Neuronal stem cell (in vitro differentiated cells): ENCODE results near the gene CHKA.

Experiments used
- DNase-seq: peaks from one replicate; pipeline ENCODE4 v3.0.0-alpha.2; 2013; ENCODE audit warnings: low spot score
- H2AFZ ChIP-seq: one replicate; pipeline ENCODE4 v1.6.1; 2013; ENCODE audit warnings: mild to moderate bottlenecking, low read length, inconsistent platforms
- H2AK5ac ChIP-seq: 2 replicates; pipeline ENCODE4 v1.6.1; 2013; ENCODE audit warnings: low read depth, mild to moderate bottlenecking, inconsistent platforms, low read length, moderate library complexity, mixed read lengths
- H2BK120ac ChIP-seq: 2 replicates; pipeline ENCODE4 v1.6.1; 2013; ENCODE audit warnings: low read depth, mild to moderate bottlenecking, inconsistent platforms, low read length, moderate library complexity, mixed read lengths
- H2BK12ac ChIP-seq: one replicate; pipeline ENCODE4 v1.6.1; 2013; ENCODE audit warnings: low read length, inconsistent platforms
- H2BK15ac ChIP-seq: 2 replicates; pipeline ENCODE4 v1.6.1; 2013; ENCODE audit warnings: mild to moderate bottlenecking, low read length, inconsistent platforms, mixed read lengths
- H2BK5ac ChIP-seq: one replicate; pipeline ENCODE4 v1.6.1; 2013; ENCODE audit warnings: inconsistent platforms, mild to moderate bottlenecking, low read length, moderate library complexity
- H3K14ac ChIP-seq: one replicate; pipeline ENCODE4 v1.6.1; 2013; ENCODE audit warnings: low read length, inconsistent platforms
- H3K18ac ChIP-seq: 2 replicates; pipeline ENCODE4 v1.6.1; 2013; ENCODE audit warnings: low read length, inconsistent platforms
- H3K23ac ChIP-seq: 2 replicates; pipeline ENCODE4 v1.6.1; 2013; ENCODE audit warnings: low read depth, mild to moderate bottlenecking, mixed read lengths, low read length, inconsistent platforms; ENCODE audit not compliant: poor library complexity
- H3K27ac ChIP-seq: replicated peaks from 3 replicates; pipeline ENCODE4 v1.5.1; 2013; ENCODE audit warnings: low read length, inconsistent platforms
- H3K27me3 ChIP-seq, 3 experiments: 2 replicates each; pipeline ENCODE4 v1.6.1; 2013; ENCODE audit warnings: low read length in 3 of 3, mild to moderate bottlenecking in 2 of 3, inconsistent platforms in 1 of 3, low read depth in 1 of 3, mixed read lengths in 1 of 3, moderate library complexity in 1 of 3; ENCODE audit not compliant: control insufficient read depth in 3 of 3, insufficient read depth in 3 of 3
- H3K36me3 ChIP-seq, 2 donors: replicated peaks in 1 of 2; 2 replicates each; pipeline ENCODE4 v1.6.1; 2013; ENCODE audit warnings: low read length in 2 of 2; ENCODE audit not compliant: control insufficient read depth in 2 of 2, insufficient read depth in 2 of 2
- H3K4ac ChIP-seq: 2 replicates; pipeline ENCODE4 v1.6.1; 2013; ENCODE audit warnings: inconsistent platforms, mild to moderate bottlenecking, low read length, moderate library complexity
- H3K4me1 ChIP-seq, 2 donors: 1 replicate in 1 of 2; 2 replicates in 1 of 2; pipeline ENCODE4 v1.6.1; 2013; ENCODE audit warnings: low read length in 2 of 2, low read depth in 1 of 2; ENCODE audit not compliant: control insufficient read depth in 2 of 2, insufficient read depth in 1 of 2
- H3K4me2 ChIP-seq: one replicate; pipeline ENCODE4 v1.6.1; 2013; ENCODE audit warnings: mild to moderate bottlenecking, low read length, inconsistent platforms; ENCODE audit not compliant: insufficient read depth, poor library complexity, severe bottlenecking
- H3K4me3 ChIP-seq, 2 donors: 2 replicates each; pipeline ENCODE4 v1.5.1; 2013; ENCODE audit warnings: low read length in 2 of 2, mild to moderate bottlenecking in 2 of 2, inconsistent platforms in 1 of 2, moderate library complexity in 1 of 2
- H3K79me1 ChIP-seq: one replicate; pipeline ENCODE4 v1.6.1; 2013; ENCODE audit warnings: low read depth, mild to moderate bottlenecking, inconsistent platforms, low read length, moderate library complexity
- H3K9ac ChIP-seq: one replicate; pipeline ENCODE4 v1.6.1; 2013; ENCODE audit warnings: mild to moderate bottlenecking, low read depth, low read length, inconsistent platforms; ENCODE audit not compliant: poor library complexity
- H3K9me3 ChIP-seq, 2 donors: replicated peaks in 1 of 2; 2 replicates each; pipeline versions ENCODE3 to v1.6.1; 2013; ENCODE audit warnings: low read length in 2 of 2, mild to moderate bottlenecking in 2 of 2, inconsistent platforms in 1 of 2, low read depth in 1 of 2, mixed read lengths in 1 of 2, moderate library complexity in 1 of 2; ENCODE audit not compliant: control insufficient read depth in 2 of 2, insufficient read depth in 1 of 2
- H4K8ac ChIP-seq: one replicate; pipeline ENCODE4 v1.6.1; 2013; ENCODE audit warnings: low read depth, mild to moderate bottlenecking, inconsistent platforms, low read length, moderate library complexity
- H4K91ac ChIP-seq: one replicate; pipeline ENCODE4 v1.6.1; 2013; ENCODE audit warnings: low read length, low read depth, mild to moderate bottlenecking, inconsistent platforms; ENCODE audit not compliant: poor library complexity
- WGBS, 2 donors: extraction: QIAGEN DNeasy Blood & Tissue Kit; methylation state at CpG; one replicate each; pipeline ENCODE4 v1.1.7; 2013; ENCODE audit warnings: missing lambda C conversion rate in 2 of 2, mixed read lengths in 1 of 2; ENCODE audit not compliant: insufficient read length in 2 of 2, insufficient replicate concordance in 1 of 2; ENCODE audit errors: extremely low coverage in 2 of 2; 5-methylcytosine and 5-hydroxymethylcytosine counted together

CHKA gene

GRCh38 chr11:68044145-68044813 lies 76.9 kb downstream of the CHKA start:
- H2AFZ ChIP-seq = no peak overlapping the region
- H3K79me1 ChIP-seq = peaks cover 2% of the 10 kb centered on the region
- H3K4me2 ChIP-seq = no peak overlapping the region
- no peak overlapping the region for H3K14ac ChIP-seq
- H4K91ac ChIP-seq = no peak overlapping the region
- no peaks in the 10 kb centered on the region for H3K27me3 ChIP-seq
- WGBS, 2 donors = no CpG with 5 or more reads among the region's 24 CpGs
- peak overlapping the region; percentile 56 for H2BK120ac ChIP-seq
- peak overlapping the region; percentile 89 for H3K18ac ChIP-seq
- no peak overlapping the region for H4K8ac ChIP-seq
- no peaks in the 10 kb centered on the region for H3K9me3 ChIP-seq
- H3K4me1 ChIP-seq = peaks cover 6 to 21% of the 10 kb centered on the region in 2 donors
- H2AK5ac ChIP-seq = peak overlapping the region; percentile 66
- H3K9ac ChIP-seq = peak overlapping the region; percentile 24
- no peaks in the 10 kb centered on the region for H3K36me3 ChIP-seq
- no peak overlapping the region for H3K23ac ChIP-seq
- H2BK12ac ChIP-seq = peak overlapping the region; percentile 10
- H2BK15ac ChIP-seq = peak overlapping the region; percentile 7
- H3K4me3 ChIP-seq = no peak overlapping the region
- H3K27ac ChIP-seq = no peak overlapping the region
- no peak overlapping the region for H3K4ac ChIP-seq
- no peak overlapping the region for H2BK5ac ChIP-seq
- DNase-seq = no peak

DNA sequence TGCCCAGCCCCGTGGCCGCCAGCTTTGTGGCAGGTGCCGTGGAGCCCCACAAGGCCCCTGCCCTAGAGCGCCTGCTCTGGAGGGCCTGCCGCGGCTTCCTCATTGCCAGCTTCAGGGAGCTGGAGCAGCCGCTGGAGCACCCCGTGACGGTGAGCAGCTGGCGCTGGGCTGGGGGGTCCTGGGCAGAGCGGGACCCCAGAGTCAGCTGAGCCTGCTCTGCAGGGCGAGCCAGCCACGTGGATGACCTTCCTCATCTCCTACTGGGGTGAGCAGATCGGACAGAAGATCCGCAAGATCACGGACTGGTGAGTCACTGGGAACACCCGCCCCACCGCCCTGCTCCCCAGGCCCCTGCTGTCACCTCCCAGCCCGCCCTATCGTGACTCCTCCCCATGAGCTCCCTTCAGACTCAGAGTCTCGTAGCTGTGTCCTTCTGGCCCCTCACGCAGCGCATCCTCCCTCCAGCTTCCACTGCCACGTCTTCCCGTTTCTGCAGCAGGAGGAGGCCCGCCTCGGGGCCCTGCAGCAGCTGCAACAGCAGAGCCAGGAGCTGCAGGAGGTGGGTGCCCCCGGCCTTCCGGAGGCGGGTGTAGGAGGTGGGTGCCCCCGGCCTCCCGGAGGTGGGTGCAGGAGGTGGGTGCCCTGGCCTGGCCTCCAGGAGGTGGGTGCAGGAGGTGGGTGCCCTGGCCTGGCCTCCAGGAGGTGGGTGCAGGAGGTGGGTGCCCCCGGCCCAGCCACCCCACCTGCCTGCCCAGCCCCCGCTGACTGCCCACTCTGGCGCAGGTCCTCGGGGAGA lies 77.6 kb downstream of the CHKA start:
- H3K14ac ChIP-seq = peak overlapping the region; percentile 94
- peak overlapping the region; percentile 84 for H2AFZ ChIP-seq
- no peak overlapping the region for H3K9ac ChIP-seq
- no peaks in the 10 kb centered on the region for H3K36me3 ChIP-seq
- H3K9me3 ChIP-seq = no peaks in the 10 kb centered on the region
- WGBS, 2 donors = no CpG with 5 or more reads among the region's 36 CpGs
- H2BK5ac ChIP-seq = no peak overlapping the region
- H3K79me1 ChIP-seq = peaks cover 2% of the 10 kb centered on the region
- DNase-seq = no peak
- H3K4me1 ChIP-seq = peaks cover 9 to 23% of the 10 kb centered on the region in 2 donors
- no peak overlapping the region for H2BK12ac ChIP-seq
- H2AK5ac ChIP-seq = peak overlapping the region; percentile 40
- peak overlapping the region; percentile 35 for H3K18ac ChIP-seq
- H3K27me3 ChIP-seq = no peaks in the 10 kb centered on the region
- peak overlapping the region; percentile 56 for H2BK120ac ChIP-seq
- no peak overlapping the region for H3K4me3 ChIP-seq
- peak overlapping the region; percentile 1 for H3K23ac ChIP-seq
- no peak overlapping the region for H4K91ac ChIP-seq
- H3K4me2 ChIP-seq = no peak overlapping the region
- H2BK15ac ChIP-seq = peak overlapping the region; percentile 75
- no peak overlapping the region for H3K4ac ChIP-seq
- no peak overlapping the region for H4K8ac ChIP-seq
- H3K27ac ChIP-seq = no peak overlapping the region

DNA sequence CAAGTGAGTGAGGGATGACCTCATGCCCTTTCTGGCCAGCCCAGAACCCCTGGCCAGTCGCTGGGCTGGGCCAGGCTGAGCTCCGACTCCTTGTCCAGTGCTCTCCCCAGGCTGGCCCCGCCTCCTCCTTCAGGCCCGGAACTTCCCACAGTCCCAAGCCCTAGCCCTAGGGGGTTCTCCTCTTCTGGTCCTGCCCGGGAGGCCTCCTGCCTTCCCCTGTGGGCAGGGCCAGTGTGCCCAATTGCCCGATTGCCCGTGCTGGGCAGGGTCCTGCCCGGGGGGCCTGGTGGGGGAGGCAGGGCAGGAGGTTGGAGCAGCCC lies 78.2 kb downstream of the CHKA start:
- no peak overlapping the region for H3K4ac ChIP-seq
- WGBS, 2 donors = no CpG with 5 or more reads among the region's 8 CpGs
- H3K79me1 ChIP-seq = peaks cover 2% of the 10 kb centered on the region

More for the DNA sequence above, 78.2 kb downstream of the CHKA start:
- Histone ChIP-seq H3K9me3 (no peaks in the 10 kb centered on the region), H3K27me3 (no peaks in the 10 kb centered on the region), H3K9ac (no peak overlapping the region), H3K4me1 (peaks cover 13 to 28% of the 10 kb centered on the region in 2 donors), H4K91ac (no peak overlapping the region), H3K27ac (no peak overlapping the region), H2BK15ac (peak overlapping the region; percentile 75), H3K18ac (peak overlapping the region; percentile 58), H3K4me2 (no peak overlapping the region), H4K8ac (no peak overlapping the region), H2AK5ac (peak overlapping the region; percentile 40), H3K14ac (no peak overlapping the region), H3K23ac (no peak overlapping the region), H3K36me3 (no peaks in the 10 kb centered on the region), H2BK120ac (no peak overlapping the region), H2BK12ac (no peak overlapping the region), H2BK5ac (no peak overlapping the region), H3K4me3 (no peak overlapping the region), H2AFZ (peak overlapping the region; percentile 84)
- no peak for DNase-seq
